GM23338 (cell line): ENCODE measurements around the gene ZNF691. TPM values are rescaled to one million over a fixed set of nuclear protein-coding genes. Genes with fewer than 3 reads are reported as not detected.

Source experiments
- ATAC-seq: fragments of 200-7000 bp; cut with Tn5 transposase; 3 replicates; pipeline ENCODE4 v1.9.1; 2020
- DNase-seq: peaks from one replicate; pipeline ENCODE4 v3.0.0-alpha.2; 2015; ENCODE audit warnings: low spot score
- H2AFZ ChIP-seq: fragments of 200-600 bp; sonication (generic); 2 replicates; pipeline ENCODE4 v1.8.0; 2016; ENCODE audit warnings: antibody characterized with exemption, mild to moderate bottlenecking, moderate library complexity
- H3F3A ChIP-seq: fragments of 200-600 bp; sonication (generic); replicated peaks from 2 replicates; pipeline ENCODE4 v1.8.0; 2017; ENCODE audit warnings: antibody characterized with exemption, mixed run types, low read depth
- H3K27ac ChIP-seq: fragments of 200-600 bp; sonication (generic); 2 replicates; pipeline ENCODE4 v1.6.1; 2016; ENCODE audit warnings: low read depth
- H3K27me3 ChIP-seq: fragments of 200-600 bp; sonication (generic); 2 replicates; pipeline ENCODE4 v1.8.0; 2016; ENCODE audit warnings: mild to moderate bottlenecking, mixed run types, moderate library complexity; ENCODE audit not compliant: insufficient read depth
- H3K36me3 ChIP-seq: fragments of 200-600 bp; sonication (generic); 2 replicates; pipeline ENCODE4 v1.8.0; 2016; ENCODE audit warnings: mild to moderate bottlenecking; ENCODE audit not compliant: insufficient read depth
- H3K4me1 ChIP-seq: fragments of 200-600 bp; sonication (generic); 2 replicates; pipeline ENCODE4 v1.8.0; 2016; ENCODE audit warnings: mild to moderate bottlenecking, moderate library complexity; ENCODE audit not compliant: insufficient read depth
- H3K4me2 ChIP-seq: fragments of 200-600 bp; sonication (generic); 2 replicates; pipeline ENCODE4 v1.7.1; 2017; ENCODE audit warnings: mixed run types
- H3K4me3 ChIP-seq: fragments of 200-600 bp; sonication (generic); 2 replicates; pipeline ENCODE4 v1.6.1; 2016; ENCODE audit warnings: mixed run types
- H3K79me2 ChIP-seq: fragments of 200-600 bp; sonication (generic); replicated peaks from 2 replicates; pipeline ENCODE4 v1.8.0; 2017; ENCODE audit warnings: mild to moderate bottlenecking; ENCODE audit not compliant: insufficient read depth
- H3K9me2 ChIP-seq: fragments of 200-600 bp; sonication (generic); 2 replicates; pipeline ENCODE4 v1.8.0; 2017; ENCODE audit not compliant: insufficient read depth
- H4K20me1 ChIP-seq: fragments of 200-600 bp; sonication (generic); replicated peaks from 2 replicates; pipeline ENCODE4 v1.8.0; 2017; ENCODE audit warnings: mild to moderate bottlenecking; ENCODE audit not compliant: insufficient read depth
- H3K27ac Mint-ChIP-seq: 2 replicates; pipeline ENCODE4 v1.8.0; 2020; ENCODE audit warnings: inconsistent platforms, mild to moderate bottlenecking, moderate library complexity, mixed read lengths
- H3K27me3 Mint-ChIP-seq: 3 replicates; pipeline ENCODE4 v1.8.0; 2022; ENCODE audit warnings: low read depth, mild to moderate bottlenecking, moderate library complexity, mixed read lengths, inconsistent platforms; ENCODE audit not compliant: insufficient read depth, poor library complexity
- H3K36me3 Mint-ChIP-seq: 3 replicates; pipeline ENCODE4 v1.8.0; 2021; ENCODE audit warnings: low read depth, mild to moderate bottlenecking, inconsistent platforms, moderate library complexity, mixed read lengths
- H3K4me1 Mint-ChIP-seq: 3 replicates; pipeline ENCODE4 v1.8.0; 2020; ENCODE audit warnings: mild to moderate bottlenecking, inconsistent platforms, mixed read lengths
- H3K4me3 Mint-ChIP-seq: 3 replicates; pipeline ENCODE4 v1.8.0; 2021; ENCODE audit warnings: moderate library complexity, mild to moderate bottlenecking, inconsistent platforms, mixed read lengths
- H3K9me3 Mint-ChIP-seq: 3 replicates; pipeline ENCODE4 v1.8.0; 2020; ENCODE audit warnings: moderate library complexity, mild to moderate bottlenecking, inconsistent platforms, mixed read lengths
- CREB1 ChIP-seq: fragments of 250-450 bp; sonication (Bioruptor Pico); IDR thresholded peaks from 2 replicates; pipeline ENCODE4 v1.5.0; 2020; ENCODE audit warnings: low read depth, mild to moderate bottlenecking, moderate library complexity
- EZH2 ChIP-seq: fragments of 200-600 bp; sonication (generic); IDR thresholded peaks from one replicate; pipeline ENCODE4 v1.8.0; 2017; ENCODE audit warnings: antibody characterized with exemption, mild to moderate bottlenecking, low read depth; ENCODE audit not compliant: unreplicated experiment
- EZH2phosphoT487 ChIP-seq: fragments of 200-600 bp; sonication (generic); IDR thresholded peaks from one replicate; pipeline ENCODE4 v1.8.1; 2018; ENCODE audit warnings: antibody characterized with exemption; ENCODE audit not compliant: unreplicated experiment
- JUNB ChIP-seq: IDR thresholded peaks from one replicate; pipeline ENCODE4 v1.6.1; 2016; ENCODE audit warnings: antibody characterized with exemption; ENCODE audit not compliant: unreplicated experiment
- NANOG ChIP-seq: IDR thresholded peaks from 2 replicates; pipeline ENCODE4 v1.6.1; 2016; ENCODE audit warnings: antibody characterized with exemption, borderline replicate concordance
- POLR2AphosphoS5 ChIP-seq: IDR thresholded peaks from 2 replicates; pipeline ENCODE4 v1.6.1; 2016; ENCODE audit warnings: antibody characterized with exemption, low read depth
- STAT1 ChIP-seq: IDR thresholded peaks from one replicate; pipeline ENCODE4 v1.6.1; 2016; ENCODE audit warnings: antibody characterized with exemption; ENCODE audit not compliant: unreplicated experiment
- ZNF114 ChIP-seq: fragments of 250-450 bp; sonication (Bioruptor Pico); IDR thresholded peaks from 2 replicates; pipeline ENCODE4 v1.5.0; 2020; ENCODE audit warnings: mild to moderate bottlenecking, moderate library complexity
- ZNF331 ChIP-seq: fragments of 250-450 bp; sonication (Bioruptor Pico); IDR thresholded peaks from 2 replicates; pipeline ENCODE4 v1.5.0; 2020; ENCODE audit warnings: low read depth, mild to moderate bottlenecking, moderate library complexity
- polyA plus RNA-seq: library from polyadenylated mRNA; unstranded; fragments of >200 nt; fragmentation: Nextera tagmentation; extraction: Ambion mirVana; gene quantifications from 2 replicates; pipeline ENCODE4 v1.2.1, GENCODE V29; 2016
- total RNA-seq: library from RNA; depleted of rRNA; stranded (reverse); fragments of >200 nt; shearing (Covaris generic); gene quantifications from 2 replicates; pipeline ENCODE4 v1.2.3, GENCODE V29; 2014
- TF ChIP-seq, protein P1 (sequence below): fragments of 250-450 bp; sonication (Bioruptor Pico); IDR thresholded peaks from 2 replicates; pipeline ENCODE4 v1.5.0; 2020; ENCODE audit warnings: mild to moderate bottlenecking, moderate library complexity
- TF ChIP-seq, protein P2 (sequence below), 2 experiments: fragments of 200-600 bp in 1 of 2; sonication (generic) in 1 of 2; conservative IDR thresholded peaks; 2 replicates each; pipeline versions ENCODE4 v1.5.1 to v1.6.1; 2016 to 2017; ENCODE audit warnings: antibody characterized with exemption in 2 of 2, low read depth in 2 of 2, mild to moderate bottlenecking in 2 of 2, moderate library complexity in 1 of 2
- TF ChIP-seq, protein P3 (sequence below): IDR thresholded peaks from 2 replicates; pipeline ENCODE4 v1.6.1; 2016; ENCODE audit warnings: antibody characterized with exemption
- TF ChIP-seq, protein P4 (sequence below): IDR thresholded peaks from one replicate; pipeline ENCODE4 v1.6.1; 2018; ENCODE audit warnings: antibody characterized with exemption; ENCODE audit not compliant: unreplicated experiment

The ZNF691 gene
- total and polyA plus RNA-seq, 2 experiments from 2014 or later, result 21.3 to 27.7 TPM

DNA sequence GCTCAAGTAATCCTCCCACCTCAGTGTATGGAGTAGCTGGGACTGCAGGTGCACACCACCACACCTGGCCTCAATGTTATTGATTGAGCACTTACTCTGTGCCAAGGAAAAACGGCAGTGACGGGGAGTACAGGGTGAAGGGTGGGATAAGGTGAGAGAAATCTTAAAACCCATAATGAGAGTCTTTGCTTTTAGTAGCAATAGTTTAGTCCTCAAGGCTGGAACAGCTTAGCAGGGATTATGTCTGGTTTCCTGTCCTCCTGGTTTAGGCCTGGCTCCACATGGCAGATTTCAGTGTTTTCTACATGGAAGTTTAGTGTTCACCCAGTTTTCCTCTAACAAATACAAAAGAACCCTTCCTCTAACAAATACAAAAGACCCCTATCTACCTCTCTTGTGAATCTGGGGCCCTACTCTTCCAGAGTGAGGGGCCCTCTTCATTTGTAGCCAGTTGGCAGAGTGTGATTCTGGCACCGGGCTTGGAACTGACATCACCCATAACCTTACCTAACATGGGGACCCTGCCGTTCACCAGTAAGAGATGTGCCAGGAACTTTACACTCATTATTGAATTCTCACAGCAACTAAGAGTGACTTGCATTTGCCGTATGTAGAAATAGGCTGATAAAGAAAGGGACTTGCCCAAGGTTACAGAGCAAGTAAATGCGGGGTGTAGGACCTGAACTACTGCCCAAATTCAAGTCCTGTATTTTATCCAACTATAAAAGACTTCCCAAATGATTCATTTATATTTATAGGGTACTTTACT lies 6.9 kb downstream of the ZNF691 start:
- TF ChIP-seq STAT1 (no peak), ZNF331 (CRISPR knock-in tag) (no peak), POLR2AphosphoS5 (no peak), NANOG (no peak), JUNB (no peak), EZH2phosphoT487 (no peak), EZH2 (no peak), ZNF114 (CRISPR knock-in tag) (no peak), CREB1 (CRISPR knock-in tag) (no peak)
- TF ChIP-seq, protein P1, sequence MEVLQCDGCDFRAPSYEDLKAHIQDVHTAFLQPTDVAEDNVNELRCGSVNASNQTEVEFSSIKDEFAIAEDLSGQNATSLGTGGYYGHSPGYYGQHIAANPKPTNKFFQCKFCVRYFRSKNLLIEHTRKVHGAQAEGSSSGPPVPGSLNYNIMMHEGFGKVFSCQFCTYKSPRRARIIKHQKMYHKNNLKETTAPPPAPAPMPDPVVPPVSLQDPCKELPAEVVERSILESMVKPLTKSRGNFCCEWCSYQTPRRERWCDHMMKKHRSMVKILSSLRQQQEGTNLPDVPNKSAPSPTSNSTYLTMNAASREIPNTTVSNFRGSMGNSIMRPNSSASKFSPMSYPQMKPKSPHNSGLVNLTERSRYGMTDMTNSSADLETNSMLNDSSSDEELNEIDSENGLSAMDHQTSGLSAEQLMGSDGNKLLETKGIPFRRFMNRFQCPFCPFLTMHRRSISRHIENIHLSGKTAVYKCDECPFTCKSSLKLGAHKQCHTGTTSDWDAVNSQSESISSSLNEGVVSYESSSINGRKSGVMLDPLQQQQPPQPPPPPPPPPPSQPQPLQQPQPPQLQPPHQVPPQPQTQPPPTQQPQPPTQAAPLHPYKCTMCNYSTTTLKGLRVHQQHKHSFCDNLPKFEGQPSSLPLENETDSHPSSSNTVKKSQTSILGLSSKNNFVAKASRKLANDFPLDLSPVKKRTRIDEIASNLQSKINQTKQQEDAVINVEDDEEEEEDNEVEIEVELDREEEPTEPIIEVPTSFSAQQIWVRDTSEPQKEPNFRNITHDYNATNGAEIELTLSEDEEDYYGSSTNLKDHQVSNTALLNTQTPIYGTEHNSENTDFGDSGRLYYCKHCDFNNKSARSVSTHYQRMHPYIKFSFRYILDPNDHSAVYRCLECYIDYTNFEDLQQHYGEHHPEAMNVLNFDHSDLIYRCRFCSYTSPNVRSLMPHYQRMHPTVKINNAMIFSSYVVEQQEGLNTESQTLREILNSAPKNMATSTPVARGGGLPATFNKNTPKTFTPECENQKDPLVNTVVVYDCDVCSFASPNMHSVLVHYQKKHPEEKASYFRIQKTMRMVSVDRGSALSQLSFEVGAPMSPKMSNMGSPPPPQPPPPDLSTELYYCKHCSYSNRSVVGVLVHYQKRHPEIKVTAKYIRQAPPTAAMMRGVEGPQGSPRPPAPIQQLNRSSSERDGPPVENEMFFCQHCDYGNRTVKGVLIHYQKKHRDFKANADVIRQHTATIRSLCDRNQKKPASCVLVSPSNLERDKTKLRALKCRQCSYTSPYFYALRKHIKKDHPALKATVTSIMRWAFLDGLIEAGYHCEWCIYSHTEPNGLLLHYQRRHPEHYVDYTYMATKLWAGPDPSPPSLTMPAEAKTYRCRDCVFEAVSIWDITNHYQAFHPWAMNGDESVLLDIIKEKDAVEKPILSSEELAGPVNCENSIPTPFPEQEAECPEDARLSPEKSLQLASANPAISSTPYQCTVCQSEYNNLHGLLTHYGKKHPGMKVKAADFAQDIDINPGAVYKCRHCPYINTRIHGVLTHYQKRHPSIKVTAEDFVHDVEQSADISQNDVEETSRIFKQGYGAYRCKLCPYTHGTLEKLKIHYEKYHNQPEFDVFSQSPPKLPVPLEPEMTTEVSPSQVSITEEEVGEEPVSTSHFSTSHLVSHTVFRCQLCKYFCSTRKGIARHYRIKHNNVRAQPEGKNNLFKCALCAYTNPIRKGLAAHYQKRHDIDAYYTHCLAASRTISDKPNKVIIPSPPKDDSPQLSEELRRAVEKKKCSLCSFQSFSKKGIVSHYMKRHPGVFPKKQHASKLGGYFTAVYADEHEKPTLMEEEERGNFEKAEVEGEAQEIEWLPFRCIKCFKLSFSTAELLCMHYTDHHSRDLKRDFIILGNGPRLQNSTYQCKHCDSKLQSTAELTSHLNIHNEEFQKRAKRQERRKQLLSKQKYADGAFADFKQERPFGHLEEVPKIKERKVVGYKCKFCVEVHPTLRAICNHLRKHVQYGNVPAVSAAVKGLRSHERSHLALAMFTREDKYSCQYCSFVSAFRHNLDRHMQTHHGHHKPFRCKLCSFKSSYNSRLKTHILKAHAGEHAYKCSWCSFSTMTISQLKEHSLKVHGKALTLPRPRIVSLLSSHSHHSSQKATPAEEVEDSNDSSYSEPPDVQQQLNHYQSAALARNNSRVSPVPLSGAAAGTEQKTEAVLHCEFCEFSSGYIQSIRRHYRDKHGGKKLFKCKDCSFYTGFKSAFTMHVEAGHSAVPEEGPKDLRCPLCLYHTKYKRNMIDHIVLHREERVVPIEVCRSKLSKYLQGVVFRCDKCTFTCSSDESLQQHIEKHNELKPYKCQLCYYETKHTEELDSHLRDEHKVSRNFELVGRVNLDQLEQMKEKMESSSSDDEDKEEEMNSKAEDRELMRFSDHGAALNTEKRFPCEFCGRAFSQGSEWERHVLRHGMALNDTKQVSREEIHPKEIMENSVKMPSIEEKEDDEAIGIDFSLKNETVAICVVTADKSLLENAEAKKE, result no peak
- TF ChIP-seq, protein P2, sequence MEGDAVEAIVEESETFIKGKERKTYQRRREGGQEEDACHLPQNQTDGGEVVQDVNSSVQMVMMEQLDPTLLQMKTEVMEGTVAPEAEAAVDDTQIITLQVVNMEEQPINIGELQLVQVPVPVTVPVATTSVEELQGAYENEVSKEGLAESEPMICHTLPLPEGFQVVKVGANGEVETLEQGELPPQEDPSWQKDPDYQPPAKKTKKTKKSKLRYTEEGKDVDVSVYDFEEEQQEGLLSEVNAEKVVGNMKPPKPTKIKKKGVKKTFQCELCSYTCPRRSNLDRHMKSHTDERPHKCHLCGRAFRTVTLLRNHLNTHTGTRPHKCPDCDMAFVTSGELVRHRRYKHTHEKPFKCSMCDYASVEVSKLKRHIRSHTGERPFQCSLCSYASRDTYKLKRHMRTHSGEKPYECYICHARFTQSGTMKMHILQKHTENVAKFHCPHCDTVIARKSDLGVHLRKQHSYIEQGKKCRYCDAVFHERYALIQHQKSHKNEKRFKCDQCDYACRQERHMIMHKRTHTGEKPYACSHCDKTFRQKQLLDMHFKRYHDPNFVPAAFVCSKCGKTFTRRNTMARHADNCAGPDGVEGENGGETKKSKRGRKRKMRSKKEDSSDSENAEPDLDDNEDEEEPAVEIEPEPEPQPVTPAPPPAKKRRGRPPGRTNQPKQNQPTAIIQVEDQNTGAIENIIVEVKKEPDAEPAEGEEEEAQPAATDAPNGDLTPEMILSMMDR (conservative IDR thresholded peaks at IDR 0.05; ENCODE audit: low read depth in 2 of 2), result no peak
- TF ChIP-seq, protein P3, sequence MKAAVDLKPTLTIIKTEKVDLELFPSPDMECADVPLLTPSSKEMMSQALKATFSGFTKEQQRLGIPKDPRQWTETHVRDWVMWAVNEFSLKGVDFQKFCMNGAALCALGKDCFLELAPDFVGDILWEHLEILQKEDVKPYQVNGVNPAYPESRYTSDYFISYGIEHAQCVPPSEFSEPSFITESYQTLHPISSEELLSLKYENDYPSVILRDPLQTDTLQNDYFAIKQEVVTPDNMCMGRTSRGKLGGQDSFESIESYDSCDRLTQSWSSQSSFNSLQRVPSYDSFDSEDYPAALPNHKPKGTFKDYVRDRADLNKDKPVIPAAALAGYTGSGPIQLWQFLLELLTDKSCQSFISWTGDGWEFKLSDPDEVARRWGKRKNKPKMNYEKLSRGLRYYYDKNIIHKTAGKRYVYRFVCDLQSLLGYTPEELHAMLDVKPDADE, result no peak
- TF ChIP-seq, protein P4, sequence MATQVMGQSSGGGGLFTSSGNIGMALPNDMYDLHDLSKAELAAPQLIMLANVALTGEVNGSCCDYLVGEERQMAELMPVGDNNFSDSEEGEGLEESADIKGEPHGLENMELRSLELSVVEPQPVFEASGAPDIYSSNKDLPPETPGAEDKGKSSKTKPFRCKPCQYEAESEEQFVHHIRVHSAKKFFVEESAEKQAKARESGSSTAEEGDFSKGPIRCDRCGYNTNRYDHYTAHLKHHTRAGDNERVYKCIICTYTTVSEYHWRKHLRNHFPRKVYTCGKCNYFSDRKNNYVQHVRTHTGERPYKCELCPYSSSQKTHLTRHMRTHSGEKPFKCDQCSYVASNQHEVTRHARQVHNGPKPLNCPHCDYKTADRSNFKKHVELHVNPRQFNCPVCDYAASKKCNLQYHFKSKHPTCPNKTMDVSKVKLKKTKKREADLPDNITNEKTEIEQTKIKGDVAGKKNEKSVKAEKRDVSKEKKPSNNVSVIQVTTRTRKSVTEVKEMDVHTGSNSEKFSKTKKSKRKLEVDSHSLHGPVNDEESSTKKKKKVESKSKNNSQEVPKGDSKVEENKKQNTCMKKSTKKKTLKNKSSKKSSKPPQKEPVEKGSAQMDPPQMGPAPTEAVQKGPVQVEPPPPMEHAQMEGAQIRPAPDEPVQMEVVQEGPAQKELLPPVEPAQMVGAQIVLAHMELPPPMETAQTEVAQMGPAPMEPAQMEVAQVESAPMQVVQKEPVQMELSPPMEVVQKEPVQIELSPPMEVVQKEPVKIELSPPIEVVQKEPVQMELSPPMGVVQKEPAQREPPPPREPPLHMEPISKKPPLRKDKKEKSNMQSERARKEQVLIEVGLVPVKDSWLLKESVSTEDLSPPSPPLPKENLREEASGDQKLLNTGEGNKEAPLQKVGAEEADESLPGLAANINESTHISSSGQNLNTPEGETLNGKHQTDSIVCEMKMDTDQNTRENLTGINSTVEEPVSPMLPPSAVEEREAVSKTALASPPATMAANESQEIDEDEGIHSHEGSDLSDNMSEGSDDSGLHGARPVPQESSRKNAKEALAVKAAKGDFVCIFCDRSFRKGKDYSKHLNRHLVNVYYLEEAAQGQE, result no peak
- no peak overlapping the region for H3K4me3 ChIP-seq
- peaks cover 11% of the 10 kb centered on the region; the same call in 1 of the 2 replicates for H3K79me2 ChIP-seq
- H3K4me1 ChIP-seq, result peaks cover 3% of the 10 kb centered on the region
- H4K20me1 ChIP-seq, result 0 out of 2 replicates have a peak, but pooled peaks cover 3% of the 10 kb centered on the region
- no peaks in the 10 kb centered on the region; the same call in 1 of the 3 replicates for H3K9me3 Mint-ChIP-seq
- H3K27me3 ChIP-seq, result no peaks in the 10 kb centered on the region
- peaks cover 39% of the 10 kb centered on the region for H3K36me3 Mint-ChIP-seq
- H3K4me1 Mint-ChIP-seq, result peaks cover 3% of the 10 kb centered on the region; the same call in 2 of the 3 replicates
- no peak overlapping the region for H3K27ac Mint-ChIP-seq
- DNase-seq (no peak), ATAC-seq (no peak)
- no peak overlapping the region for H2AFZ ChIP-seq
- H3K4me3 Mint-ChIP-seq, result no peak overlapping the region
- H3K9me2 ChIP-seq, result no peaks in the 10 kb centered on the region; the same call in 1 of the 2 replicates
- no peak overlapping the region for H3K4me2 ChIP-seq
- H3K27ac ChIP-seq, result no peak overlapping the region; the same call in 1 of the 2 replicates
- H3K27me3 Mint-ChIP-seq, result peaks cover 7% of the 10 kb centered on the region
- H3F3A ChIP-seq, result no peaks in the 10 kb centered on the region
- H3K36me3 ChIP-seq, result peaks cover 14% of the 10 kb centered on the region; the same call in 1 of the 2 replicates
